HG03354 (cell line): ENCODE measurements around the gene TCEAL8.

Experiments
- ATAC-seq: cut with Tn5 transposase; IDR thresholded peaks from one replicate; pipeline ENCODE4 v1.9.1; 2021; ENCODE audit warnings: mild to moderate bottlenecking; ENCODE audit not compliant: unreplicated experiment, poor library complexity, severe bottlenecking

The TCEAL8 gene

GRCh38 chrX:103220511-103221323 is 34.2 kb downstream of the TCEAL8 start:
- ATAC-seq, result no peak

GRCh38 chrX:103215425-103215991 is 39.4 kb downstream of the TCEAL8 start:
- ATAC-seq, result peak; percentile 39

- ATAC-seq, result peak; percentile 94
Observed at GRCh38 chrX:103214870-103215424, 40.0 kb downstream of the TCEAL8 start, which contains the start of gene BEX4. Gene BEX4, plus strand, starts transcription at chrX:103215108. Its CDS starts 1,046 bp downstream, at chrX:103216154.

GRCh38 chrX:103212749-103213457 is 42.1 kb downstream of the TCEAL8 start:
- no peak for ATAC-seq

GRCh38 chrX:103211012-103211715 is 43.8 kb downstream of the TCEAL8 start:
- peak; percentile 33 for ATAC-seq

GRCh38 chrX:103210056-103210455 is 44.9 kb downstream of the TCEAL8 start:
- ATAC-seq, result no peak
